ENCODE results near the gene CXXC1. TPM values are rescaled to one million over a fixed set of nuclear protein-coding genes. Genes with fewer than 3 reads are reported as not detected.

The CXXC1 gene
- total RNA-seq, 1 donor from 2014 or later = 75.9 TPM

DNA sequence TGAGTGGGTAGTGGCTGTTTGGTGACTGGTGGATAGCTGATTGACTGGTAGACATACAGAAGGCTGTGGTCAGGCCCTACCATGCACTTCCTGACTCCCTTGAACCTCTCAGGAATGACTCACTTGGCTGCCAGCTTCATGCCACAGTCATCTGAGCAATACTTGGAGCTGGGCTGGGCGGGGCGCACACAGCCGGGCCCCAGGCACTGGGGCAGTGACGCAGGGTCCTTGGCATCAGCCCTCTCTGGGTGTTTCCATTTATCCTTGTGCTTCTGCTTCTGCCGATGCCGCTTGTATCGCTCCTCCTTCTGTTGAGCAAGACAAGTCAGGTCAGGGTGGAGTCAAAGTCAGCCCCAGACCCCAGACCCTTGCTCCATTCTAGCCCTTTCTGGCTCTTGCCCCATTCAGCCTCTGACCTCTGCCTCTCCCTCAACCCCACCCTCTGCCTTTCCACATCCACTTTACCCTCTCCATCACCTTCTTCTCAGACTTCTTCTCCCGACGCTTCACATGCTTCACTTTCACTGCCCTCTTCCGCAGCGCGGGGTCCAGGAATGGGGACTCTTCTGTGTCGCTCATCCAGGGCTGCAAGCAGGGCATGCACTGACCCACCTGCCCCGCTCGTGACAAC, 3.1 kb downstream of the CXXC1 start:
- no peak for ATAC-seq
- no peaks in the 10 kb centered on the region for H3K9me3 ChIP-seq
- H3K27me3 ChIP-seq = no peaks in the 10 kb centered on the region
- H3K4me1 ChIP-seq = peaks cover 26% of the 10 kb centered on the region
- H3K36me3 ChIP-seq = peaks cover 23% of the 10 kb centered on the region
- intact Hi-C loops (cut with DNase I) = no loop called here
- no peak overlapping the region for H3K4me3 ChIP-seq
- no peak for DNase-seq
- no peak overlapping the region for H3K27ac ChIP-seq
- TF ChIP-seq, protein P1, sequence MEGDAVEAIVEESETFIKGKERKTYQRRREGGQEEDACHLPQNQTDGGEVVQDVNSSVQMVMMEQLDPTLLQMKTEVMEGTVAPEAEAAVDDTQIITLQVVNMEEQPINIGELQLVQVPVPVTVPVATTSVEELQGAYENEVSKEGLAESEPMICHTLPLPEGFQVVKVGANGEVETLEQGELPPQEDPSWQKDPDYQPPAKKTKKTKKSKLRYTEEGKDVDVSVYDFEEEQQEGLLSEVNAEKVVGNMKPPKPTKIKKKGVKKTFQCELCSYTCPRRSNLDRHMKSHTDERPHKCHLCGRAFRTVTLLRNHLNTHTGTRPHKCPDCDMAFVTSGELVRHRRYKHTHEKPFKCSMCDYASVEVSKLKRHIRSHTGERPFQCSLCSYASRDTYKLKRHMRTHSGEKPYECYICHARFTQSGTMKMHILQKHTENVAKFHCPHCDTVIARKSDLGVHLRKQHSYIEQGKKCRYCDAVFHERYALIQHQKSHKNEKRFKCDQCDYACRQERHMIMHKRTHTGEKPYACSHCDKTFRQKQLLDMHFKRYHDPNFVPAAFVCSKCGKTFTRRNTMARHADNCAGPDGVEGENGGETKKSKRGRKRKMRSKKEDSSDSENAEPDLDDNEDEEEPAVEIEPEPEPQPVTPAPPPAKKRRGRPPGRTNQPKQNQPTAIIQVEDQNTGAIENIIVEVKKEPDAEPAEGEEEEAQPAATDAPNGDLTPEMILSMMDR (IDR thresholded peaks at IDR 0.05) = no peak

DNA sequence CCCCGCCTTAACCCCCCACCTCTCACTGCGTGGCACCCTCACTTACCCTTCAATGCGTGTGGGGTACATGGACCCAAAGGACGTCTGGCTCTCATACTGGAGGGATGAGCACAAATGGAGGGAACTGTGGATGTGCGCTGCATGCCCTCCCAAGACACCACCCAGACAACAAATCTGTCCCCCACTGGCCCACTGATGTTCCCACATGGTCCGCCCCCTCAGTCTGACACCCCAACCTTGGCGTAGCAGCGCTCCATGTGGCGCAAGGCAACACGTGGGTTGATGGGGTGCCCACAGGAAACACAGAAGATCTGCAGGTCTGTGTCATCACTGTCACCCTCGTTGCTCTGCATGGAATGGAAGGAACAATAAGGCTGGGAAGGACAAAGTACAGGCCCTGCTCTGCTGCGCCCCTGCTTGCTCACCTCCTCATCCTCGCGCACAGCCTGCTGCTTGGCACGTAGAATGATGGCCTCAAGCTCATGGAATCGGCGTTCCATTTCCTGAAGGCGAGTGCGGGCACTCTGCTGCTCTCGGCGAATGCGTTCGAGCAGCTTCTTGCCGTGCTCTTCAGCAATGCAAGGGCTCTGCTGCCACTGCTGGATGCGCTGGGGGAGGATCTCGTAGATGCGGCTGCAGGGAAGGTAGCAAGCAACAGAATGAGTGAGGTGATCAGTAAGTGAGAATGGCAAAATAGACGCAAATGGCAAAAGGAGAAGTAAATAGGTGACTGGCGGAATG, 3.9 kb downstream of the CXXC1 start:
- intact Hi-C loops (cut with DNase I) = no loop called here
- DNase-seq (no peak), ATAC-seq (no peak)
- Histone ChIP-seq H3K4me1 (peaks cover 28% of the 10 kb centered on the region), H3K9me3 (no peaks in the 10 kb centered on the region), H3K36me3 (peaks cover 30% of the 10 kb centered on the region), H3K27me3 (no peaks in the 10 kb centered on the region), H3K4me3 (no peak overlapping the region), H3K27ac (no peak overlapping the region)
- TF ChIP-seq, protein P1 (IDR thresholded peaks at IDR 0.05) = no peak

DNA sequence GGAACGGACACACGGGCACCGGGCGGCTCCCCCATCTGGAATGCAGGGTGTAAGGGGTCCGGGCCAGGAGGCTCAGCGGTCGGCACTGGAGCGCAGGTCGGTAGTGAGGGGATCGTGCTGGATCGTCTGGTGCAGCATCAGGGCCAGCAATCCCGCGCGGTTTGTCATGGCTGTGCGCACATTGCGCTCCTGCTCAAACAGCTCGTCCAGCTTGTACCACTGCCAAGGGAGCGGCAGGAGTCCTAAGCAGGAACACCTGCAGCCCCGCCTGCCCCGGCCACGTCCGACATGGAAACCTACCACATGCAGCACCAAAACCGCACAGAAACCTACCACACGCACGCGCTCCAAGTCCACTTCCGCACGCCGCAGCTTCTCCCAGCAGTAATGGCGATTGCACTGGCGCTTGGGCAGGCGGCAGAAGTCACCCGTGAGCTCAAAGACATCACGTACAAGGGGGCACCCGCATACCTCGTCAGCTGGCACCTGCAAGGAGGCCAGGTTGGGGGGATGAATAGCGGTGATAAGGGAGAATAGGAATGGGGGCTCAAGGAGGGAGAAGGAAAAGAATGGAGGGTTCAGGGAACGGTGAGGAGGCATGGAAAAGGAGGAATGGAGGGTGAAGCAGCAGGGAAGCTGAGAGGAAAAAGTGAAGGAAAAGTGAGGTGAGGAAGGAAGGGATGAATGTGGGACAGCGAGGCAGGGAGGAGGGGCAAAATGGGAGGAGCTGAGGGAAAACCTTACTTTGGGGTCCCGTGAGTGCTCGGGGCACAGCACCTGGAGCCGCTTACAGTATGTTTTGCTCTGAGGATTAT, 4.8 kb downstream of the CXXC1 start:
- no peak overlapping the region for H3K4me3 ChIP-seq
- TF ChIP-seq, protein P1 (IDR thresholded peaks at IDR 0.05) = no peak
- H3K36me3 ChIP-seq = peaks cover 37% of the 10 kb centered on the region
- peak; percentile 69 for DNase-seq
- no peaks in the 10 kb centered on the region for H3K27me3 ChIP-seq
- ATAC-seq = no peak
- H3K9me3 ChIP-seq = no peaks in the 10 kb centered on the region
- no peak overlapping the region for H3K27ac ChIP-seq
- intact Hi-C loops (cut with DNase I) = no loop called here
- peaks cover 26% of the 10 kb centered on the region for H3K4me1 ChIP-seq

DNA sequence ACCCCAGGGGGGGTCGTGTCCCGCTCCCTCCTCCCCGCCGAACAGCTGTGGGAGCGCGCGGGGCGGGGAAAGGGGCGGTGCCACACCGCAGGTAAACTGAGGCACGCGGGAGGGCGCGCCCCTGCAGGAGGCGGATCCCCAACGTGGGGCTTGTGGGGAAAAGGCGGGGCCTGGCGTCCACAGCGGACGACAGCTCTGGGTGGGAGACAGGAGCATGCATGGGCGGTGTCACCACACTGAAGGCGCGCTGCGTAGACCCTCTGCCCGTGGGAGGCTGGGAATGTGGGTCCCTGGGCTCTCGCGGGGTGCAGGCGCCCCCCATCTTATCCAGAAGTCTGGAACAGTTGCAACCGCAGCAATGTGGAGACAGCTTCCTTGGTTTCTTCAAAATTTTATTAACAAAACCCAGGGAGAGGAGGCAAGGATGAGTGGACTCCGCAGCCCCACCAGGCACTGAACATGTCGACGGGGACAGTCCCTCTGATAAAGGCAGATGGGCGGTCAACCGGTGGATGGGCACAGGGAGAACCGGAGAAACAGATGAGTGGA, 5.4 kb downstream of the CXXC1 start:
- Histone ChIP-seq H3K4me1 (peaks cover 26% of the 10 kb centered on the region), H3K4me3 (peak overlapping the region; percentile 96), H3K9me3 (no peaks in the 10 kb centered on the region), H3K27ac (peak overlapping the region; percentile 94), H3K27me3 (no peaks in the 10 kb centered on the region), H3K36me3 (peaks cover 44% of the 10 kb centered on the region)
- no peak for DNase-seq
- ATAC-seq = no peak
- intact Hi-C loops (cut with DNase I) = no loop called here
- TF ChIP-seq, protein P1 (IDR thresholded peaks at IDR 0.05) = no peak

DNA sequence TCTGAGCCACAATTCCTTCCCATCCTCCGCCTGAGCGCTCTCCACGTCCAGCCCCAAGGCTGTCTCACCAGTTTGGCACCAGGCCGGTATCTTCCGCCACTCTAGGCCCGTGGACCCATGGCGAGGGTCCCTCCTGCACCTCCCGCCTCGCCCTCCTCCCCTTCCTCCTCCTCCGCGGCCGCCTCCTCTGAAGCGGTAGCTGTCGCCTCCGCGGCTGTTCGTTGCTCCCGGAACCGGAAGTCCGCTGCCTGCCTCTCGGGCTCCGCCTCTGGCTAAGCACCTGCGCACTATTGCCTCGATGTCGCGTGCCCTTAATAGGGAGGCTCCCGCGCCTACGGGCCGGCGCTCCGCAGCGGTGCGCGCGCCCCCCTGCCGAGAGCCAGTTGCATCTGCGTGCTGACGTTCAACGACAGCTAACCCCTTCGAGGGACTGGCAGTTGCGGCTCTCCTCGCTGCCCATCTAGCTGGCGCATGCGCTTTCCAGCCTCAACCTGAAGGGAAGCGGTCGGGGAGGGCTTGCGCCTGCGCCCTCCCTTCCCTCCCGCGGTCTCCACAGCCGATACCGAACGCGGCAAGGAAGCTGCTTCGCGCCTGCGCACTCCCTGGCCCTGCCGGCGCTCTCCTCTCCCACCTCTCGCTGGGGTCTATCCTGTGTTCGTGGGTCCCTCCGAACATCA, 6.1 kb downstream of the CXXC1 start, which contains the start of gene MBD1:
Gene MBD1 (minus strand): TSS at position 229 of the 677 bp plus-strand sequence. CDS start 1,531 bp downstream, outside the sequence.
- Histone ChIP-seq H3K27me3 (no peaks in the 10 kb centered on the region), H3K36me3 (peaks cover 50% of the 10 kb centered on the region), H3K4me1 (peaks cover 26% of the 10 kb centered on the region), H3K9me3 (no peaks in the 10 kb centered on the region), H3K4me3 (peak within 1 kb of the TSS; percentile 96), H3K27ac (peak within 1 kb of the TSS; percentile 94)
- ATAC-seq = peak; percentile 96
- peak; percentile 99 for DNase-seq
- TF ChIP-seq, protein P1 (IDR thresholded peaks at IDR 0.05) = peak; percentile 49
- intact Hi-C loops (cut with DNase I) = no loop called here
